Measurements from ENCODE around the gene CANT1. TPM values are rescaled to one million over a fixed set of nuclear protein-coding genes. Genes with fewer than 3 reads are reported as not detected.
A peak's percentile ranks its signal among the peaks of the same experiment; 100 is the strongest.

The CANT1 gene
- total and polyA plus RNA-seq, 2 of the 13 experiments (the other 11 are each of a cell fraction or from before 2014, with no cell fraction given): 34.1 to 42.1 TPM

DNA sequence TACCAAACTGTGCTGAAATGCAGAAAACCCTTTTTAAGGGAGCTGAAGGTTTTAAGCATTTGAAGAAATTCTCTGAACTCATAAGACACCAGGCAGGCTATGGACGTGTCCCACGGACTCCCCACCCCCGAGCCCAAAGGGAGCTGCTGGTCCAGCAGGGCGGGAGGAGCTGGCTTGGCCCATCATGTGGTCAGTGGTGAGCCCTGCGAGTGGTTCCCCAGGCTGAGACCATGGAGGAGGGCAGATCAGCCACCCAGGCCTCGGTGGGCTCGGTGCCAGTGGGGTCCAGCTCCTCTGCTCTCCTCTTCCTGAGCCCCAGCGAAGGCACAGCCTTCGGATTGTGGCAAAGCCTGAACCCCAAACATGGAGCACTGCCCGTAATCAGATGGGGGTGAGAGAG, 56.9 kb downstream of the CANT1 start:
- Histone ChIP-seq H4K20me1 (ENCODE audit: insufficient read depth, low read length) (no peaks in the 10 kb centered on the region), H3K79me2 (ENCODE audit: insufficient read depth, low read length) (no peaks in the 10 kb centered on the region), H2AFZ (ENCODE audit: low read length) (no peak overlapping the region), H3K4me3 (replicated peaks in 1 of 3; ENCODE audit: insufficient read depth in 1 of 3, low read depth in 2 of 3, low read length in 3 of 3) (peak overlapping the region in 1 of 3 experiments; percentile 61; a peak in 1 of 6 replicates), H3K9me3 (ENCODE audit: low read length) (peaks cover 18% of the 10 kb centered on the region), H3K9ac (ENCODE audit: insufficient read depth, low read depth, low read length) (peak overlapping the region; percentile 27; the same call in 1 of the 2 replicates), H3K36me3 (replicated peaks in 1 of 2; ENCODE audit: control insufficient read depth in 1 of 2, insufficient read depth in 2 of 2, low read length in 2 of 2) (no peaks in the 10 kb centered on the region), H3K27ac (ENCODE audit: extremely low read length, insufficient read depth, low read length) (no peak overlapping the region), H3K4me2 (ENCODE audit: low read depth, low read length) (peak overlapping the region; percentile 68; the same call in 1 of the 2 replicates), H3K27me3 (ENCODE audit: control insufficient read depth in 1 of 2, insufficient read depth in 2 of 2, low read length in 2 of 2) (peaks cover 5 to 44% of the 10 kb centered on the region in 2 experiments; a peak in 4 of 5 replicates), H3K4me1 (ENCODE audit: insufficient read depth, low read length) (peaks cover 30% of the 10 kb centered on the region)
- WGBS (ENCODE audit: low lambda C conversion rate): 36% methylated on average over 9 of the region's 10 CpGs
- ChIA-PET POLR2A (interaction anchor here (1.2 to 3.4 kb wide), 3 partner anchors 9 to 27 kb away, joined by 3 to 20 read pairs (median 19); partner anchors contain the start of gene LGALS3BP), CTCF (ENCODE audit: low intra/inter-chr PET ratio, low total read pairs) (no interaction called here)
- FAIRE-seq (no peak), ATAC-seq (peak; percentile 8; the same call in 1 of the 3 replicates), DNase-seq (ENCODE audit: low spot score) (no peak)
- intact Hi-C loops (cut with micrococcal nuclease; ENCODE audit: unreplicated experiment) (no loop called here), in situ Hi-C loops (cut with HindIII; ENCODE audit: extremely low pct_ligation_motif_present, low pct_unique_long_range_greater_than_20kb) (no loop called here)
- TF ChIP-seq KDM2A (CRISPR knock-in tag; IDR thresholded peaks at IDR 0.05; ENCODE audit: borderline replicate concordance, low read depth): 0 out of 2 replicates have a peak, but pooled peaks have one; percentile 3
- TF ChIP-seq ZNF296 (CRISPR knock-in tag; conservative IDR thresholded peaks at IDR 0.05): 0 out of 2 replicates have a peak, but pooled peaks have one; percentile 25
- TF ChIP-seq, protein P1, sequence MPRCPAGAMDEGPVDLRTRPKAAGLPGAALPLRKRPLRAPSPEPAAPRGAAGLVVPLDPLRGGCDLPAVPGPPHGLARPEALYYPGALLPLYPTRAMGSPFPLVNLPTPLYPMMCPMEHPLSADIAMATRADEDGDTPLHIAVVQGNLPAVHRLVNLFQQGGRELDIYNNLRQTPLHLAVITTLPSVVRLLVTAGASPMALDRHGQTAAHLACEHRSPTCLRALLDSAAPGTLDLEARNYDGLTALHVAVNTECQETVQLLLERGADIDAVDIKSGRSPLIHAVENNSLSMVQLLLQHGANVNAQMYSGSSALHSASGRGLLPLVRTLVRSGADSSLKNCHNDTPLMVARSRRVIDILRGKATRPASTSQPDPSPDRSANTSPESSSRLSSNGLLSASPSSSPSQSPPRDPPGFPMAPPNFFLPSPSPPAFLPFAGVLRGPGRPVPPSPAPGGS (CRISPR knock-in tag; IDR thresholded peaks at IDR 0.05): no peak
- TF ChIP-seq ZNF430 (CRISPR knock-in tag; IDR thresholded peaks at IDR 0.05): no peak
- no peak for TF ChIP-seq ZNF232 (CRISPR knock-in tag; IDR thresholded peaks at IDR 0.05; ENCODE audit: borderline replicate concordance)
- no peak for TF ChIP-seq FOXP1 (IDR thresholded peaks at IDR 0.05)
- TF ChIP-seq FOXP1 (CRISPR knock-in tag; IDR thresholded peaks at IDR 0.05): no peak
- TF ChIP-seq LRRFIP1 (CRISPR knock-in tag; conservative IDR thresholded peaks at IDR 0.05): no peak
- BruUV-seq (replicated peaks): no TSS peak
